Cardiac fibroblast (primary cell): Measurements from ENCODE around the gene ELOVL2.

Experiments
- DNase-seq, 2 donors: peaks; one replicate each; pipeline versions ENCODE4 v3.0.0 to v3.0.0-alpha.2; 2010; ENCODE audit warnings: low read depth in 2 of 2
- H3K4me3 ChIP-seq, 2 donors: replicated peaks in 1 of 2; 1 replicate in 1 of 2; 2 replicates in 1 of 2; pipeline ENCODE4 v1.5.1; 2011; ENCODE audit warnings: low read depth in 2 of 2, low read length in 2 of 2, mild to moderate bottlenecking in 2 of 2, moderate library complexity in 1 of 2
- TF ChIP-seq, protein P1 (sequence below): IDR thresholded peaks from one replicate; pipeline ENCODE4 v1.5.1; 2011; ENCODE audit warnings: low read depth, mild to moderate bottlenecking, low read length, inconsistent platforms

The ELOVL2 gene

GRCh38 chr6:11036351-11036740 is 7.8 kb downstream of the ELOVL2 start:
- no peak for DNase-seq
- TF ChIP-seq, protein P1, sequence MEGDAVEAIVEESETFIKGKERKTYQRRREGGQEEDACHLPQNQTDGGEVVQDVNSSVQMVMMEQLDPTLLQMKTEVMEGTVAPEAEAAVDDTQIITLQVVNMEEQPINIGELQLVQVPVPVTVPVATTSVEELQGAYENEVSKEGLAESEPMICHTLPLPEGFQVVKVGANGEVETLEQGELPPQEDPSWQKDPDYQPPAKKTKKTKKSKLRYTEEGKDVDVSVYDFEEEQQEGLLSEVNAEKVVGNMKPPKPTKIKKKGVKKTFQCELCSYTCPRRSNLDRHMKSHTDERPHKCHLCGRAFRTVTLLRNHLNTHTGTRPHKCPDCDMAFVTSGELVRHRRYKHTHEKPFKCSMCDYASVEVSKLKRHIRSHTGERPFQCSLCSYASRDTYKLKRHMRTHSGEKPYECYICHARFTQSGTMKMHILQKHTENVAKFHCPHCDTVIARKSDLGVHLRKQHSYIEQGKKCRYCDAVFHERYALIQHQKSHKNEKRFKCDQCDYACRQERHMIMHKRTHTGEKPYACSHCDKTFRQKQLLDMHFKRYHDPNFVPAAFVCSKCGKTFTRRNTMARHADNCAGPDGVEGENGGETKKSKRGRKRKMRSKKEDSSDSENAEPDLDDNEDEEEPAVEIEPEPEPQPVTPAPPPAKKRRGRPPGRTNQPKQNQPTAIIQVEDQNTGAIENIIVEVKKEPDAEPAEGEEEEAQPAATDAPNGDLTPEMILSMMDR = no peak
- H3K4me3 ChIP-seq = no peak overlapping the region

DNA sequence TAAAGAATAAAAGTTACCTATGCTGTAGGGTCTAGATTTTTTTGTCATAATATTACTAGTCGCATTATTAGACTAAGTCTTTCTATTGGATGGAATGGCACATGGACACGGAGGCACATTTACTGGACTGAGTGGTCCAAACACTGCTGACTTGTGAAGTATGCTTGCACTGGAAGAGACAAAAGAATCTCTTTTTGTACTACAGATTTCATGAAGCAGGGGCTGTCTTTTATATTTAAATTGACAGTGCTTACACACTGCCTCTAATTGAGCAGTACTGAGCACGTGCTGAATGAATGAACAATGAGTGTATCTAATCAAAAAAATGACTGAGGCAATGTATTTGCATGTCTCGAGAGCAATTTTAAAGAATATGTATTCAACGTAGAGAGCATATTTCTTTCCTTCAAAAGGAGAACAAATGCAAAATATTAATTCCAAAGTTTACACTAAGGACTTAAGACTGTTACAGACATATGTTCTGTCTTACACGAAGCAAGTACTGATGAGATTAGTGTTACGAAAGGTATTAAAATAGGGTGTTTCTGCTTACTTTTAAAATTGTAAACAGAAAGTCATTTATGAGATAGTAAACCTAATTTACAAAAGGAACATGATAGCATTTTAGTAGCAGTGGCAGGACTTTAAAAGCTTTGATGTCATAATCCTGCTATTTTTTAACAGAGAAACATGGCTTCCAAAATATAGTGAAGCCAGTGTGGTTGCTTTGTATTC is 8.3 kb downstream of the ELOVL2 start:
- DNase-seq = no peak
- H3K4me3 ChIP-seq = no peak overlapping the region
- TF ChIP-seq, protein P1 = no peak

GRCh38 chr6:11033825-11034224 is 10.3 kb downstream of the ELOVL2 start:
- DNase-seq = peak; percentile 54 to 74
- TF ChIP-seq, protein P1 = no peak
- H3K4me3 ChIP-seq = no peak overlapping the region

- no peak for DNase-seq
- TF ChIP-seq, protein P1 = no peak
- no peak overlapping the region for H3K4me3 ChIP-seq
Measured at GRCh38 chr6:11030904-11031303, 13.2 kb downstream of the ELOVL2 start.

DNA sequence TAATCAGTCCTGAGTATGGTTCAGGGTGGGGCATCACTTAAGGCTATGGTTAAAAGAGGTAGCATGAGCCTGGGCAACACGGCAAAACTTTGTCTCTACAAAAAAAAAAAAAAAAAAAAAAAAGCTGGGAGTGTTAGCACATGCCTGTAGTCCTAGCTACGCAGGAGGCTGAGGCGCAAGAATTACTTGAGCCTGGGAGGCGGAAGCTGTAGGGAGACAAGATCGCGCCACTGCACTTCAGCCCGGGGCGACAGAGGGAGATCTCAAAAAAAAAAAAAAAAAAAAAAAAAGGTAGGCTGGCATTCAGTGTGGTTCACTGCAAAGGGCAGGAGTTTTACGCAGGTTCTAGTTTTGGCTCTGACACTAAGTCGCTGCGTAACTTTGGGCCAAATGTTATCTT is 15.1 kb downstream of the ELOVL2 start:
- no peak overlapping the region for H3K4me3 ChIP-seq
- no peak for DNase-seq
- TF ChIP-seq, protein P1 = no peak

DNA sequence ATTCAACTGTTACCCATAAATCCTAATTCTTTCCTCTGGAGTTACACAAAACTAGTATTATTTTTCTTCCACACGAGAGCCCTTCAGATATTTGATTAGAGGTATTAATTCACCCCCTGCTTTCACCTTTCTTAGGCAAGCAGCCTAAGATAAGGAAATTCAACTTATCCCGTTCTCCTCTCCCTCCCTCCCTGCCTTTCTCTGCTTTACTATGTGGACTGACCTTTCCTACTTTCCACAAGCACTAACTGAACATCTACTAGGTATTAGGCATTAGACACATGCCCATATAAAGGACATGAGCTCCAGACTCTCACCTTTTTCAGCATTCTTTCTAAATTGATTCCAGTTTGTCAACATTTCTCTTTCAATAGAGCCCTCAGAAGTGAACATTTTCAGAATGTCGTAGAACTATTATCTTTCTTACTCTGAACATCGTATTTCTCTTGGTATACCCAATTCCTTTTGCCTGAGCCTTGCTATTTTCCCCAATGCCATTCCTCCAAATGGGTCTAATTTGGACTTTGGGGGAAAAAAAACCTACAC is 16.5 kb downstream of the ELOVL2 start:
- TF ChIP-seq, protein P1 = no peak
- no peak overlapping the region for H3K4me3 ChIP-seq
- no peak for DNase-seq
